SU-DHL-6 (cell line): ENCODE results near the gene RABL3.
A peak's percentile ranks its signal among the peaks of the same experiment; 100 is the strongest.

Experiments used
- H2AFZ ChIP-seq: fragments of 200-600 bp; sonication (generic); 2 replicates; pipeline ENCODE4 v1.6.1; 2014; ENCODE audit warnings: low read depth, mild to moderate bottlenecking, moderate library complexity, mixed read lengths, antibody characterized with exemption, low read length; ENCODE audit not compliant: severe bottlenecking
- H3F3A ChIP-seq: fragments of 200-600 bp; shearing (Covaris generic); 2 replicates; pipeline ENCODE4 v1.6.0; 2016; ENCODE audit warnings: antibody characterized with exemption, mild to moderate bottlenecking; ENCODE audit not compliant: insufficient read depth
- H3K27ac ChIP-seq: fragments of 200-600 bp; sonication (generic); 2 replicates; pipeline ENCODE4 v1.5.1; 2016; ENCODE audit warnings: low read depth, mild to moderate bottlenecking, low read length, moderate library complexity, mixed read lengths
- H3K27me3 ChIP-seq: fragments of 200-600 bp; sonication (generic), shearing (Covaris generic); 2 replicates; pipeline ENCODE4 v1.6.0; 2014; ENCODE audit warnings: mild to moderate bottlenecking, low read length
- H3K36me3 ChIP-seq: fragments of 200-600 bp; sonication (generic); 2 replicates; pipeline ENCODE4 v1.6.1; 2014; ENCODE audit warnings: mild to moderate bottlenecking, low read length, mixed read lengths
- H3K4me2 ChIP-seq: fragments of 300-600, 200-600 bp; shearing (Covaris generic), sonication (generic); 2 replicates; pipeline ENCODE4 v1.6.0; 2014; ENCODE audit warnings: low read length, low read depth, mild to moderate bottlenecking; ENCODE audit not compliant: poor library complexity, severe bottlenecking
- H3K4me3 ChIP-seq: fragments of 200-600 bp; sonication (generic); 2 replicates; pipeline ENCODE4 v1.5.1; 2014; ENCODE audit warnings: antibody characterized with exemption, low read length, mild to moderate bottlenecking, mixed read lengths; ENCODE audit not compliant: insufficient read depth, poor library complexity, severe bottlenecking
- H3K79me2 ChIP-seq: fragments of 200-600 bp; sonication (generic); 2 replicates; pipeline ENCODE4 v1.6.1; 2014; ENCODE audit warnings: mild to moderate bottlenecking, low read length, moderate library complexity; ENCODE audit not compliant: insufficient read depth
- H3K9ac ChIP-seq: fragments of 200-600 bp; sonication (generic); 2 replicates; pipeline ENCODE4 v1.7.0; 2014; ENCODE audit warnings: mild to moderate bottlenecking, low read length
- H3K9me2 ChIP-seq: fragments of 200-600 bp; sonication (generic); replicated peaks from 2 replicates; pipeline ENCODE4 v1.6.1; 2014; ENCODE audit warnings: low read length; ENCODE audit not compliant: insufficient read depth
- H3K9me3 ChIP-seq: fragments of 200-600 bp; sonication (generic); 2 replicates; pipeline ENCODE4 v1.6.1; 2014; ENCODE audit warnings: low read length, mixed read lengths; ENCODE audit not compliant: insufficient read depth
- H4K20me1 ChIP-seq: fragments of 200-600 bp; sonication (generic); 2 replicates; pipeline ENCODE4 v1.6.1; 2014; ENCODE audit warnings: low read depth, mild to moderate bottlenecking, antibody characterized with exemption, low read length, moderate library complexity, mixed read lengths
- CTCF ChIP-seq: fragments of 200-600 bp; sonication (generic); IDR thresholded peaks from one replicate; pipeline ENCODE4 v1.5.1; 2017; ENCODE audit warnings: antibody characterized with exemption, mild to moderate bottlenecking, low read length, moderate library complexity; ENCODE audit not compliant: insufficient read depth, poor library complexity, severe bottlenecking
- EZH2phosphoT487 ChIP-seq: fragments of 200-600 bp; sonication (generic), shearing (Covaris generic); conservative IDR thresholded peaks from 2 replicates; pipeline ENCODE4 v1.6.1; 2018; ENCODE audit warnings: mild to moderate bottlenecking, antibody characterized with exemption, low read length, moderate library complexity, mixed read lengths

RABL3 gene

GRCh38 chr3:120713262-120713661 lies 29.1 kb downstream of the RABL3 start:
- H3K27me3 ChIP-seq: no peaks in the 10 kb centered on the region

GRCh38 chr3:120710369-120710768 lies 31.9 kb downstream of the RABL3 start:
- Histone ChIP-seq H3K9me2 (no peaks in the 10 kb centered on the region), H3K36me3 (peaks cover 17% of the 10 kb centered on the region; the same call in 1 of the 2 replicates), H3K9me3 (no peaks in the 10 kb centered on the region), H3K9ac (no peak overlapping the region), H2AFZ (no peak overlapping the region), H3K79me2 (no peaks in the 10 kb centered on the region), H3K4me2 (no peak overlapping the region), H4K20me1 (no peaks in the 10 kb centered on the region), H3F3A (no peaks in the 10 kb centered on the region), H3K4me3 (no peak overlapping the region), H3K27me3 (no peaks in the 10 kb centered on the region), H3K27ac (no peak overlapping the region)
- TF ChIP-seq EZH2phosphoT487 (no peak), CTCF (no peak)

More at GRCh38 chr3:120713262-120713661, 29.1 kb downstream of the RABL3 start:
- no peak overlapping the region for H3K4me2 ChIP-seq
- no peak overlapping the region for H2AFZ ChIP-seq
- H3F3A ChIP-seq: no peaks in the 10 kb centered on the region
- H3K36me3 ChIP-seq: peaks cover 8% of the 10 kb centered on the region; the same call in 1 of the 2 replicates
- H3K9ac ChIP-seq: no peak overlapping the region
- H3K9me3 ChIP-seq: no peaks in the 10 kb centered on the region
- no peaks in the 10 kb centered on the region for H3K9me2 ChIP-seq
- peaks cover 4% of the 10 kb centered on the region for H3K79me2 ChIP-seq
- H3K27ac ChIP-seq: no peak overlapping the region
- no peaks in the 10 kb centered on the region for H4K20me1 ChIP-seq
- no peak for TF ChIP-seq EZH2phosphoT487
- TF ChIP-seq CTCF: no peak
- H3K4me3 ChIP-seq: no peak overlapping the region

GRCh38 chr3:120708408-120708807 lies 33.9 kb downstream of the RABL3 start:
- no peaks in the 10 kb centered on the region for H3K27me3 ChIP-seq
- H3K9me2 ChIP-seq: no peaks in the 10 kb centered on the region
- no peak overlapping the region for H3K9ac ChIP-seq
- H3K27ac ChIP-seq: no peak overlapping the region
- H3K9me3 ChIP-seq: no peaks in the 10 kb centered on the region
- no peaks in the 10 kb centered on the region for H3K79me2 ChIP-seq
- TF ChIP-seq EZH2phosphoT487: no peak
- TF ChIP-seq CTCF: no peak
- H3K4me2 ChIP-seq: peak overlapping the region; percentile 6
- no peak overlapping the region for H2AFZ ChIP-seq
- no peak overlapping the region for H3K4me3 ChIP-seq
- H3F3A ChIP-seq: no peaks in the 10 kb centered on the region
- peaks cover 26% of the 10 kb centered on the region; the same call in 1 of the 2 replicates for H3K36me3 ChIP-seq
- H4K20me1 ChIP-seq: no peaks in the 10 kb centered on the region

- H3K9me3 ChIP-seq: no peaks in the 10 kb centered on the region
- H3K9ac ChIP-seq: no peak overlapping the region
- no peaks in the 10 kb centered on the region for H4K20me1 ChIP-seq
- H3K79me2 ChIP-seq: no peaks in the 10 kb centered on the region
- no peaks in the 10 kb centered on the region for H3K9me2 ChIP-seq
- H3K36me3 ChIP-seq: peaks cover 26% of the 10 kb centered on the region; the same call in 1 of the 2 replicates
- TF ChIP-seq CTCF (no peak), EZH2phosphoT487 (no peak)
- H3K27ac ChIP-seq: no peak overlapping the region
- H3F3A ChIP-seq: no peaks in the 10 kb centered on the region
- no peak overlapping the region for H3K4me2 ChIP-seq
- H2AFZ ChIP-seq: no peak overlapping the region
- H3K4me3 ChIP-seq: no peak overlapping the region
- no peaks in the 10 kb centered on the region for H3K27me3 ChIP-seq
These were observed 35.4 kb downstream of the RABL3 start for GRCh38 chr3:120706950-120707349.
